Measurements from ENCODE around the gene EXD3.

EXD3 gene

DNA sequence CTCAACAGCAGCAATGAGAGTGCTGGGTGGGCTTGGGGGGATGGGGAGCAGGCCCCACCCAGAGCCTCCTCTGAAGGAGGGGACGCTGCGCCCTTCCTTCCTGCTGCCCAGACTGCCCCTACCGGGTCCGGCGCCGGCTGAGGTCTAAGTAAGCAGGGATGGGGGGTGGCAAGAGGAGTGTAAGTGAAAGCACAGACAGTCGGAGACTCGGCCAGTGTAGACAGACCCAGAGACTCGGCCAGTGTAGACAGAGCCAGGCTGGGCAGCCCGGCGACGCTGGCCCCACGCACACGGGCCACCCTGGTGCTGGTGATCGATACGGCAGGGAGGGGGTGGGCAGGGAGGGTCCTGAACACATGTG is 25.6 kb upstream of the EXD3 start:
- TF ChIP-seq, protein P1, sequence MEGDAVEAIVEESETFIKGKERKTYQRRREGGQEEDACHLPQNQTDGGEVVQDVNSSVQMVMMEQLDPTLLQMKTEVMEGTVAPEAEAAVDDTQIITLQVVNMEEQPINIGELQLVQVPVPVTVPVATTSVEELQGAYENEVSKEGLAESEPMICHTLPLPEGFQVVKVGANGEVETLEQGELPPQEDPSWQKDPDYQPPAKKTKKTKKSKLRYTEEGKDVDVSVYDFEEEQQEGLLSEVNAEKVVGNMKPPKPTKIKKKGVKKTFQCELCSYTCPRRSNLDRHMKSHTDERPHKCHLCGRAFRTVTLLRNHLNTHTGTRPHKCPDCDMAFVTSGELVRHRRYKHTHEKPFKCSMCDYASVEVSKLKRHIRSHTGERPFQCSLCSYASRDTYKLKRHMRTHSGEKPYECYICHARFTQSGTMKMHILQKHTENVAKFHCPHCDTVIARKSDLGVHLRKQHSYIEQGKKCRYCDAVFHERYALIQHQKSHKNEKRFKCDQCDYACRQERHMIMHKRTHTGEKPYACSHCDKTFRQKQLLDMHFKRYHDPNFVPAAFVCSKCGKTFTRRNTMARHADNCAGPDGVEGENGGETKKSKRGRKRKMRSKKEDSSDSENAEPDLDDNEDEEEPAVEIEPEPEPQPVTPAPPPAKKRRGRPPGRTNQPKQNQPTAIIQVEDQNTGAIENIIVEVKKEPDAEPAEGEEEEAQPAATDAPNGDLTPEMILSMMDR (IDR thresholded peaks at IDR 0.05; ENCODE audit: low read depth, low read length, missing control alignments), result no peak
- no peak for DNase-seq (ENCODE audit: low read depth)
- no peak overlapping the region for H3K4me3 ChIP-seq (ENCODE audit: low read depth, low read length)

DNA sequence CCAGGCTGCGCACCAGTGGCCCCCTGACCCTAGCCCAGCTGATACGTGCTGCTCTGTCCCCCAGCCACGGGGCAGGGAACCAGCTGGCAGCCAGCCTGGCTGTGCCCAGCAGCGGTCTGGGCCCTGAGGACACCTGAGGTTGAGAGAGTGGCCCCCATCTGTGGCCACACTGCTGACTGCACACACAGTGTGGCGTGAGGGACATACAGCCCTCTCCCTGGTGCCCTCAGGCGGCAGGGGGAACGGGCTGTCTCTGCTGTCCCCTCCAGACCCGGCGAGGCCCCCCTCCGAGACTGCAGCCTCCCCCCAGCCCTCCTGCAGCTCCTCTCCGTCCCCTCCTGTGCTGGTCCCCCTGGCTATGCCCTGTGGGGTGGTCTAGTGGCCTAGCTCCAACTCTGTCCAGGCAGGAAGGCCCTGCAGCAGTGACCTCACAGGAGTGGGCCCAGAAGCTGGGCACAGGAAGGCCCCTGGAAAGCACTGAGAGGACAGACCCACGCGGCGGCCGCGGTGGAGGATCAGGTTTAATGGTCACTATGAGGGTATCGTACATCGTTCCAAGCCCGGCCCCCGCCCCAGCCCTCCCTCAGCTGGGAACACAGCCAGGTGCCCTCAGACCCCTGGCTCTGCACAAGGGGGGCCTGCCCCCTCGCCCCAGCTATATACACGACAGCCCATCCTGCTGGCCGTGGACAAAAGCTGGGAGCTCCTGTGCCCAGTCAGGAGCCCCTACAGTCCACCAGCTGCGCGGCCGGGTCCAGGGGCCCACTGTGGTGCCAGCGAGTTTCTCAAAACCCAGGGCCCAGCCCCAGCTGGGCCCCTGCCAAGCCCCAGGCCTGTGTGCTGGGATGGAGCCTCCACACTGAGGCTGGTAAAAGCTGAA is 25.0 kb upstream of the EXD3 start:
- no peak for DNase-seq (ENCODE audit: low read depth)
- TF ChIP-seq, protein P1 (IDR thresholded peaks at IDR 0.05; ENCODE audit: low read depth, low read length, missing control alignments), result no peak
- H3K4me3 ChIP-seq (ENCODE audit: low read depth, low read length), result no peak overlapping the region

DNA sequence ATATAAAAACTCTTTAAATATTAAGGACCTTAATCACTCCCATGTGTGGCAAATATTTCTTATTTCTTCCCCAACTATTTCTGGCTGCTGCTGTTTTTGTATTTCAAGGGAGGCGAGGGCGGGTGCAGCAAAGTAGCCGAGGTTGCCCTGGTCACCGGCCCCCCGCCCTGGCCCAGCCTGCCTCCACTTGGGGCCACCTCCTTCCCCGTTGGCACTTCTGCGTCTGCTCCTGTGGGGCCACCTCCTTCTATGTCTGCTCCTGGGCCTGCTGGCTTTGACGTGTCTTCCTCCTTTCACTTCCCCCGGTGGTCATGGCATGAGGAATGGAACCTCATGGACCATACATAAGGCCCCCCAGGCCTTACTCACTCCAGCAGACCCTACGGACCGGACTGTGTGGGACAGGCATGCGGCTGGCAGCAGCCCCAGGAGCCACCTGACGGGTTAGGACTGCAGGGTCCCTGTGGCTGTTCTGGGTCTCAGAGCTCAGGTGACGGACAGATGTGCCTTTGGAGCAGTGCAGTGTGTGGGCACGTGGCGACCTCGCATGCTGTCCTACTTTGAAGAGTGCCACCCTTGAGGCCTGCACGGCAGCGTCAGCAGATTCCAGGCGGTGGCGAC is 24.0 kb upstream of the EXD3 start:
- DNase-seq (ENCODE audit: low read depth), result no peak
- TF ChIP-seq, protein P1 (IDR thresholded peaks at IDR 0.05; ENCODE audit: low read depth, low read length, missing control alignments), result no peak
- H3K4me3 ChIP-seq (ENCODE audit: low read depth, low read length), result no peak overlapping the region

DNA sequence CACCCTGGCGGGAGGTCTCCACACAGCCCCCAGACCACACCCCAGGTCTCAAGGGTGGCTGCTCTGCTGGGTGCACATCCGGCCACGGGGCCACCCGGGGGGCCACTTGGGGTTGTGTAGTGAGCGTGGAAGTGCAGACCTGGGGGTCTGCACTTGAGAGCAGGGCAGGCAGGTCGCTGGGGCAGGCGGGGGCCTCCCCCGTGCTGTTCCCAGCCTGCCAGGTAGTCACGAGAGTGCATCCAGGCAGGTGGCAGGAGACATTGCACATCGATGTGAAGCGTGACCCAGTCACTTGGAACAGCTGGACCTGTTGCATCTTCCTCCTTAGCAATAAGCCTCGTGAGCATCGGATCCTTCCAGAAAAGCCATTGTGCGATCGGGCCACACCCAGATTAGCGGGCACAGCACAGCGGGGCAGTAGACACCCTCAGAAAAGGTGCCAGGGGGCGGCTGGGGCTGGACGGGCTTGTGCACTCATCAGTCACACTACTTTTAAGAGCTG is 23.0 kb upstream of the EXD3 start:
- TF ChIP-seq, protein P1 (IDR thresholded peaks at IDR 0.05; ENCODE audit: low read depth, low read length, missing control alignments), result no peak
- no peak for DNase-seq (ENCODE audit: low read depth)
- no peak overlapping the region for H3K4me3 ChIP-seq (ENCODE audit: low read depth, low read length)

DNA sequence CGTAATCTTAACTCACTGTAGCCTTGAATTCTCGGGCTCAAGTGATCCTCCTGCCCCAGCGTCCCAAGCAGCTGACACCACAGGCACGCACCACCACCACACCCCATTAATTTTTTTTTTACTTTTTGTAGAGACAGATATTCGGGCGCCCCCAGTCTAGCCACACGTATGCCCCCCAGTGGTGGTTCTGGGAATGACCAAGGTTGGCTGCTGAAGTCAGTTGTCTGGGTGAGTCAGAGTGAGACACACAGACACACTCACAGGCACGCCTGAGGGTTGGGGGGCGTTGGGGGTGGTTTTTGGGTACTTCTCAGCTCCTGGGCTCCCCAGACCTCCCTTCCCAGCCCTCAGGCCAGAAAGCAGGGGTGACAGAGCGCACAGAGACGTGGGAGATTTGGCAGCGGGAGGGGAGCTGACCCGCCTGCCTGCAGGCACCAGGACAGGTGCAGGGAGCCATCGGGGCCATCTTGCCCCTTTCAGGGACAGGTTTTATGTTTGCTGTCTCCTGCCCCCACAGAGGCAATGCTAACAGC is 22.4 kb upstream of the EXD3 start:
- H3K4me3 ChIP-seq (ENCODE audit: low read depth, low read length), result no peak overlapping the region
- DNase-seq (ENCODE audit: low read depth), result peak; percentile 60

DNA sequence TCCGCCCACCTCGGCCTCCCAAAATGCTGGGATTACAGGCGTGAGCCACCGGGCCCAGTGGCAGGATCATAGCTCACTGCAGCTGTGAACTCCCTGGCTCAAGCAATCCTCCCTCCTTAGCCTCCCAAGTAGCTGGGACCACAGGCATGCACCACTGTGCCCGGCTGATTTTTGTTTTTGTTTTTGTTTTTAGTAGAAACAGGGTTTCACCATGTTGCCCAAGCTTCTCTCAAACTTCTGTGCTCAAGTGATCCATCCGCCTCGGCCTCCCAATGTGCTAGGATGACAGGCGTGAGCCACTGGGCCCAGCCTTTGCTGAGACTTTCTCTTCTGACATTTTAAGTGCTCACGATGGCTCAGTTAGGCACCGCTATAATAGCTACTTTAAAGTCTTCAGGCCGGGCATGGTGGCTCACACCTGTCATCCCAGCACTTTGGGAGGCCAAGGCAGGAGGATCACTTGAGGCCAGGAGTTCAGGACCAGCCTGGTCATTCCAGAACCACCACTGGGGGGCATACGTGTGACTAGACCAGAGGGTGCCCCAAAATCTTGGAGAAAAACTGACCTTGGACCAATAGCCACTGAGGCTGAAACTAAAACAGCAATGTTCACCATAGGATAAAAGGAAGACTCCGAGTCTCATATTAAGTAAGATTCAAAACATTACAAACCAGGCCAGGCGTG is 21.3 kb upstream of the EXD3 start:
- H3K4me3 ChIP-seq (ENCODE audit: low read depth, low read length), result no peak overlapping the region
- TF ChIP-seq, protein P1 (IDR thresholded peaks at IDR 0.05; ENCODE audit: low read depth, low read length, missing control alignments), result no peak
- DNase-seq (ENCODE audit: low read depth), result no peak

More for the DNA sequence above, 22.4 kb upstream of the EXD3 start:
- TF ChIP-seq, protein P1 (IDR thresholded peaks at IDR 0.05; ENCODE audit: low read depth, low read length, missing control alignments), result peak; percentile 78
